HepG2 (cell line): ENCODE measurements around the gene MYL6B. TPM values are rescaled to one million over a fixed set of nuclear protein-coding genes. Genes with fewer than 3 reads are reported as not detected.

Experiments
- BRD4 ChIP-seq: sonication (generic); formaldehyde crosslinking; IDR thresholded peaks from 2 replicates; pipeline ENCODE4 v1.4.0; 2020; ENCODE audit warnings: missing genetic modification reagents
- HNF4A ChIP-seq: sonication (generic); formaldehyde crosslinking; IDR thresholded peaks from 2 replicates; pipeline ENCODE4 v1.4.0; 2020; ENCODE audit warnings: missing genetic modification reagents
- HOXA5 ChIP-seq: sonication (generic); formaldehyde crosslinking; IDR thresholded peaks from 2 replicates; pipeline ENCODE4 v1.4.0; 2020; ENCODE audit warnings: missing genetic modification reagents
- PCBP1 ChIP-seq: fragments of 200-400 bp; formaldehyde crosslinking; IDR thresholded peaks from 2 replicates; pipeline ENCODE4 v1.6.1; 2017; ENCODE audit warnings: mild to moderate bottlenecking, low read depth, low read length, borderline replicate concordance
- SP140L ChIP-seq: sonication (generic); formaldehyde crosslinking; IDR thresholded peaks from 2 replicates; pipeline ENCODE4 v1.4.0; 2020; ENCODE audit warnings: missing genetic modification reagents, borderline replicate concordance
- ZIK1 ChIP-seq: sonication (generic); formaldehyde crosslinking; IDR thresholded peaks from 2 replicates; pipeline ENCODE4 v1.5.0; 2020; ENCODE audit warnings: mild to moderate bottlenecking, low read depth, missing genetic modification reagents, borderline replicate concordance
- ZNF30 ChIP-seq: sonication (generic); formaldehyde crosslinking; IDR thresholded peaks from 2 replicates; pipeline ENCODE4 v1.5.0; 2020; ENCODE audit warnings: mild to moderate bottlenecking, missing genetic modification reagents
- ZNF563 ChIP-seq: sonication (generic); formaldehyde crosslinking; IDR thresholded peaks from 2 replicates; pipeline ENCODE4 v1.8.0; 2022; ENCODE audit warnings: mild to moderate bottlenecking, moderate library complexity, missing genetic modification reagents
- ZNF614 ChIP-seq: IDR thresholded peaks from 2 replicates; pipeline ENCODE4 v1.6.1; 2018; ENCODE audit warnings: missing biosample characterization, missing genetic modification reagents, inconsistent platforms, borderline replicate concordance
- ZSCAN20 ChIP-seq: sonication (generic); formaldehyde crosslinking; IDR thresholded peaks from 2 replicates; pipeline ENCODE4 v1.4.0; 2020; ENCODE audit warnings: missing genetic modification reagents, mild to moderate bottlenecking, borderline replicate concordance
- polyA plus RNA-seq, 8 experiments: library from polyadenylated mRNA; depleted of rRNA in 3 of 8; stranded (reverse) in 7 of 8; unstranded in 1 of 8; fragments of >200 nt; fragmentation: Illumina TruSeq in 4 of 8; extraction: Trizol in 4 of 8; gene quantifications; 2 replicates each; pipeline versions ENCODE4 v1.2.1 to v1.2.3, GENCODE V29; 2011 to 2016; ENCODE audit warnings: low read depth in 4 of 8, missing spikeins in 1 of 8, mixed read lengths in 1 of 8; ENCODE audit not compliant: insufficient read depth in 1 of 8
- total RNA-seq, 5 experiments: library from RNA; depleted of rRNA; stranded (reverse); fragments of >200 nt; fragmentation: Illumina TruSeq; extraction: Trizol; gene quantifications; 2 replicates each; pipeline ENCODE4 v1.2.3, GENCODE V29; 2016; ENCODE audit warnings: low read depth in 1 of 5
- TF ChIP-seq, protein P1 (sequence below), 2 experiments: fragments of 450-650 bp in 1 of 2; sonication (generic) in 1 of 2; formaldehyde crosslinking in 1 of 2; IDR thresholded peaks; 2 replicates each; pipeline versions ENCODE4 v1.6.1 to v1.8.0; 2016 to 2022; ENCODE audit warnings: antibody characterized with exemption in 1 of 2, mild to moderate bottlenecking in 1 of 2, missing genetic modification reagents in 1 of 2
- TF ChIP-seq, protein P2 (sequence below): sonication (generic); formaldehyde crosslinking; IDR thresholded peaks from 2 replicates; pipeline ENCODE4 v1.4.0; 2020; ENCODE audit warnings: missing genetic modification reagents
- TF ChIP-seq, protein P3 (sequence below): sonication (generic); formaldehyde crosslinking; IDR thresholded peaks from 2 replicates; pipeline ENCODE4 v1.4.0; 2020; ENCODE audit warnings: mild to moderate bottlenecking, missing genetic modification reagents
- TF ChIP-seq, protein P4 (sequence below): sonication (generic); formaldehyde crosslinking; IDR thresholded peaks from 2 replicates; pipeline ENCODE4 v1.4.0; 2020; ENCODE audit warnings: missing genetic modification reagents
- TF ChIP-seq, protein P5 (sequence below): IDR thresholded peaks from 2 replicates; pipeline ENCODE4 v1.6.1; 2016

Gene MYL6B
- total and polyA plus RNA-seq, 2 of the 13 experiments (the other 11 are each of a cell fraction or from before 2014, with no cell fraction given), result 75.7 to 88.7 TPM

DNA sequence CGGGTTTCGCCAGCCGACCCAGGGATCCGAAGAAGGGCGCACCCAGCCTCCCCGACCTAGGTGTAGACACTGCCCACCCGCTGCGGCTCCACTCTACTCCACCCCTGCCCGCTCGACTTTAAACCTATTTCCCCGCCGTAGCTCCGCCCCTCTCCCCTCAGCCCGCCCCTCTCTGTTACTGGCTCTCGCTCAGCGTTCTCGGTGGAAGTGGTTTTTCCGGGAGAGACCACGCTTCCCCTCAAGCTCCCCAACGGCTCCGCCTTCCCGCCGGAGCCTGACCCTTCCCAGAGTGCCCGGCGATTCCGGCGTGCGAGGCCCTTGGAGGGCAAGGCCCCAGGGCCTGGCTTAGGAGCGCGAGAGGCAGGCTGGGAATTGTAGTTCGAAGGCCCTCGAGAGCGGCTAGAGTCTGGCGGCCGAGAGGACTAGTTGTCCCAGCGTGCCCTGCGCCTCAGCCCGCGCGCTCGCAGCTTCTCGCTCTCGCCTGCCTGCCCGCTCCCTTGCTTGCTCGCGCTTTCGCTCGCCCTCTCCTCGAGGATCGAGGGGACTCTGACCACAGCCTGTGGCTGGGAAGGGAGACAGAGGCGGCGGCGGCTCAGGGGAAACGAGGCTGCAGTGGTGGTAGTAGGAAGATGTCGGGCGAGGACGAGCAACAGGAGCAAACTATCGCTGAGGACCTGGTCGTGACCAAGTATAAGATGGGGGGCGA, 48.1 kb upstream of the MYL6B start, which contains the start of gene PA2G4 (continued):
- TF ChIP-seq, protein P1, sequence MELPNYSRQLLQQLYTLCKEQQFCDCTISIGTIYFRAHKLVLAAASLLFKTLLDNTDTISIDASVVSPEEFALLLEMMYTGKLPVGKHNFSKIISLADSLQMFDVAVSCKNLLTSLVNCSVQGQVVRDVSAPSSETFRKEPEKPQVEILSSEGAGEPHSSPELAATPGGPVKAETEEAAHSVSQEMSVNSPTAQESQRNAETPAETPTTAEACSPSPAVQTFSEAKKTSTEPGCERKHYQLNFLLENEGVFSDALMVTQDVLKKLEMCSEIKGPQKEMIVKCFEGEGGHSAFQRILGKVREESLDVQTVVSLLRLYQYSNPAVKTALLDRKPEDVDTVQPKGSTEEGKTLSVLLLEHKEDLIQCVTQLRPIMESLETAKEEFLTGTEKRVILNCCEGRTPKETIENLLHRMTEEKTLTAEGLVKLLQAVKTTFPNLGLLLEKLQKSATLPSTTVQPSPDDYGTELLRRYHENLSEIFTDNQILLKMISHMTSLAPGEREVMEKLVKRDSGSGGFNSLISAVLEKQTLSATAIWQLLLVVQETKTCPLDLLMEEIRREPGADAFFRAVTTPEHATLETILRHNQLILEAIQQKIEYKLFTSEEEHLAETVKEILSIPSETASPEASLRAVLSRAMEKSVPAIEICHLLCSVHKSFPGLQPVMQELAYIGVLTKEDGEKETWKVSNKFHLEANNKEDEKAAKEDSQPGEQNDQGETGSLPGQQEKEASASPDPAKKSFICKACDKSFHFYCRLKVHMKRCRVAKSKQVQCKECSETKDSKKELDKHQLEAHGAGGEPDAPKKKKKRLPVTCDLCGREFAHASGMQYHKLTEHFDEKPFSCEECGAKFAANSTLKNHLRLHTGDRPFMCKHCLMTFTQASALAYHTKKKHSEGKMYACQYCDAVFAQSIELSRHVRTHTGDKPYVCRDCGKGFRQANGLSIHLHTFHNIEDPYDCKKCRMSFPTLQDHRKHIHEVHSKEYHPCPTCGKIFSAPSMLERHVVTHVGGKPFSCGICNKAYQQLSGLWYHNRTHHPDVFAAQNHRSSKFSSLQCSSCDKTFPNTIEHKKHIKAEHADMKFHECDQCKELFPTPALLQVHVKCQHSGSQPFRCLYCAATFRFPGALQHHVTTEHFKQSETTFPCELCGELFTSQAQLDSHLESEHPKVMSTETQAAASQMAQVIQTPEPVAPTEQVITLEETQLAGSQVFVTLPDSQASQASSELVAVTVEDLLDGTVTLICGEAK (IDR thresholded peaks at IDR 0.05), result no peak
- TF ChIP-seq, protein P1 (CRISPR knock-in tag; IDR thresholded peaks at IDR 0.05), result peak; percentile 79
- TF ChIP-seq ZIK1 (peak; percentile 76; the same call in 1 of the 2 replicates), BRD4 (CRISPR knock-in tag) (peak; percentile 74), ZNF614 (CRISPR knock-in tag) (peak; percentile 51; the same call in 1 of the 2 replicates), ZNF563 (peak; percentile 88), HNF4A (CRISPR knock-in tag) (no peak; the same call in 1 of the 2 replicates), HOXA5 (CRISPR knock-in tag) (peak; percentile 76), ZSCAN20 (CRISPR knock-in tag) (peak; percentile 87; the same call in 1 of the 2 replicates), SP140L (CRISPR knock-in tag) (no peak), ZNF30 (CRISPR knock-in tag) (peak; percentile 89; the same call in 1 of the 2 replicates), PCBP1 (peak; percentile 87)
- TF ChIP-seq, protein P2, sequence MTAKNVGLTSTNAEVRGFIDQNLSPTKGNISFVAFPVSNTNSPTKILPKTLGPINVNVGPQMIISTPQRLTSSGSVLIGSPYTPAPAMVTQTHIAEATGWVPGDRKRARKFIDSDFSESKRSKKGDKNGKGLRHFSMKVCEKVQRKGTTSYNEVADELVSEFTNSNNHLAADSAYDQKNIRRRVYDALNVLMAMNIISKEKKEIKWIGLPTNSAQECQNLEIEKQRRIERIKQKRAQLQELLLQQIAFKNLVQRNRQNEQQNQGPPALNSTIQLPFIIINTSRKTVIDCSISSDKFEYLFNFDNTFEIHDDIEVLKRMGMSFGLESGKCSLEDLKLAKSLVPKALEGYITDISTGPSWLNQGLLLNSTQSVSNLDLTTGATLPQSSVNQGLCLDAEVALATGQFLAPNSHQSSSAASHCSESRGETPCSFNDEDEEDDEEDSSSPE, result peak; percentile 94
- TF ChIP-seq, protein P3, sequence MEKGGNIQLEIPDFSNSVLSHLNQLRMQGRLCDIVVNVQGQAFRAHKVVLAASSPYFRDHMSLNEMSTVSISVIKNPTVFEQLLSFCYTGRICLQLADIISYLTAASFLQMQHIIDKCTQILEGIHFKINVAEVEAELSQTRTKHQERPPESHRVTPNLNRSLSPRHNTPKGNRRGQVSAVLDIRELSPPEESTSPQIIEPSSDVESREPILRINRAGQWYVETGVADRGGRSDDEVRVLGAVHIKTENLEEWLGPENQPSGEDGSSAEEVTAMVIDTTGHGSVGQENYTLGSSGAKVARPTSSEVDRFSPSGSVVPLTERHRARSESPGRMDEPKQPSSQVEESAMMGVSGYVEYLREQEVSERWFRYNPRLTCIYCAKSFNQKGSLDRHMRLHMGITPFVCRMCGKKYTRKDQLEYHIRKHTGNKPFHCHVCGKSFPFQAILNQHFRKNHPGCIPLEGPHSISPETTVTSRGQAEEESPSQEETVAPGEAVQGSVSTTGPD (CRISPR knock-in tag), result no peak
- TF ChIP-seq, protein P4, sequence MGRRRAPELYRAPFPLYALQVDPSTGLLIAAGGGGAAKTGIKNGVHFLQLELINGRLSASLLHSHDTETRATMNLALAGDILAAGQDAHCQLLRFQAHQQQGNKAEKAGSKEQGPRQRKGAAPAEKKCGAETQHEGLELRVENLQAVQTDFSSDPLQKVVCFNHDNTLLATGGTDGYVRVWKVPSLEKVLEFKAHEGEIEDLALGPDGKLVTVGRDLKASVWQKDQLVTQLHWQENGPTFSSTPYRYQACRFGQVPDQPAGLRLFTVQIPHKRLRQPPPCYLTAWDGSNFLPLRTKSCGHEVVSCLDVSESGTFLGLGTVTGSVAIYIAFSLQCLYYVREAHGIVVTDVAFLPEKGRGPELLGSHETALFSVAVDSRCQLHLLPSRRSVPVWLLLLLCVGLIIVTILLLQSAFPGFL (CRISPR knock-in tag), result no peak
- TF ChIP-seq, protein P5, sequence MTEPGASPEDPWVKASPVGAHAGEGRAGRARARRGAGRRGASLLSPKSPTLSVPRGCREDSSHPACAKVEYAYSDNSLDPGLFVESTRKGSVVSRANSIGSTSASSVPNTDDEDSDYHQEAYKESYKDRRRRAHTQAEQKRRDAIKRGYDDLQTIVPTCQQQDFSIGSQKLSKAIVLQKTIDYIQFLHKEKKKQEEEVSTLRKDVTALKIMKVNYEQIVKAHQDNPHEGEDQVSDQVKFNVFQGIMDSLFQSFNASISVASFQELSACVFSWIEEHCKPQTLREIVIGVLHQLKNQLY (CRISPR knock-in tag), result peak; percentile 36; the same call in 1 of the 2 replicates
